K562 (cell line): ENCODE measurements around the gene GLIS1. TPM values are rescaled to one million over a fixed set of nuclear protein-coding genes. Genes with fewer than 3 reads are reported as not detected.

ENCODE experiments used
- ATAC-seq: fragments of 200-7000 bp; cut with Tn5 transposase; 3 replicates; pipeline ENCODE4 v1.9.1; 2020; ENCODE audit warnings: moderate library complexity
- BruUV-seq: library from RNA; stranded (reverse); fragments of 400-500 nt; replicated peaks from 2 replicates; lab custom pipeline; 2021; lab: Mats Ljungman, UMichigan
- CTCF ChIA-PET: fragments of 300-600 bp; formaldehyde crosslinking; extraction: SDS; loops from one replicate; lab custom pipeline; 2021; ENCODE audit warnings: low intra/inter-chr PET ratio; lab: Yijun Ruan, JAX
- POLR2A ChIA-PET: fragments of 300-600, 350-650 bp; sonication (Branson Sonifier 250); formaldehyde crosslinking; extraction: SDS; loops from one replicate; lab custom pipeline; 2021; ENCODE audit warnings: antibody characterized with exemption, inconsistent platforms; lab: Yijun Ruan, JAX
- DNase-seq, 4 experiments: peaks; one replicate each; pipeline versions ENCODE4 v3.0.0 to v3.0.0-alpha.2; 2011 to 2018; ENCODE audit warnings: low spot score in 3 of 4, mixed read lengths in 3 of 4; ENCODE audit errors: extremely low read depth in 1 of 4
- FAIRE-seq: peaks from 2 replicates; lab custom pipeline; 2011; peaks lifted over from hg19 to GRCh38; lab: Jason Lieb, UNC
- H2AFZ ChIP-seq: 2 replicates; pipeline ENCODE4 v1.6.0; 2011; ENCODE audit warnings: low read depth, low read length, control low read depth, inconsistent platforms
- H3K27ac ChIP-seq: fragments of 200-600 bp; 3 replicates; pipeline ENCODE4 v1.8.0; 2011; ENCODE audit warnings: low read depth, mild to moderate bottlenecking, control low read depth, inconsistent platforms, low read length, moderate library complexity, mixed read lengths; ENCODE audit errors: extremely low read depth
- H3K27me3 ChIP-seq, 2 experiments: fragments of 300-600 bp in 1 of 2; 2 replicates in 1 of 2; 3 replicates in 1 of 2; pipeline versions ENCODE4 v1.6.0 to v1.8.0; 2011; ENCODE audit warnings: inconsistent platforms in 2 of 2, low read length in 2 of 2, mild to moderate bottlenecking in 1 of 2, mixed read lengths in 1 of 2, moderate library complexity in 1 of 2; ENCODE audit not compliant: control insufficient read depth in 2 of 2, insufficient read depth in 2 of 2
- H3K36me3 ChIP-seq: fragments of 300-600 bp; 3 replicates; pipeline ENCODE4 v1.8.0; 2011; ENCODE audit warnings: mild to moderate bottlenecking, low read length, inconsistent platforms; ENCODE audit not compliant: control insufficient read depth, insufficient read depth
- H3K4me1 ChIP-seq, 2 experiments: fragments of 200-600 bp in 1 of 2; replicated peaks in 1 of 2; 2 replicates in 1 of 2; 3 replicates in 1 of 2; pipeline versions ENCODE4 v1.5.1 to v1.8.0; 2011; ENCODE audit warnings: inconsistent platforms in 2 of 2, low read length in 2 of 2, mild to moderate bottlenecking in 1 of 2, mixed read lengths in 1 of 2, moderate library complexity in 1 of 2; ENCODE audit not compliant: control insufficient read depth in 2 of 2, insufficient read depth in 2 of 2
- H3K4me2 ChIP-seq: 2 replicates; pipeline ENCODE4 v1.6.1; 2011; ENCODE audit warnings: low read length, control low read depth, inconsistent platforms, mixed read lengths; ENCODE audit not compliant: insufficient read depth
- H3K4me3 ChIP-seq: fragments of 200-600 bp; sonication (generic), shearing (Covaris generic); 2 replicates; pipeline ENCODE4 v1.5.1; 2016; ENCODE audit warnings: control low read depth, inconsistent platforms
- H3K79me2 ChIP-seq: fragments of 200-600 bp; 3 replicates; pipeline ENCODE4 v1.8.0; 2011; ENCODE audit warnings: low read length, inconsistent platforms; ENCODE audit not compliant: control insufficient read depth, insufficient read depth
- H3K9ac ChIP-seq, 2 experiments: 2 replicates each; pipeline versions ENCODE4 v1.6.0 to v1.6.1; 2011; ENCODE audit warnings: low read depth in 2 of 2, low read length in 2 of 2, control low read depth in 1 of 2, inconsistent platforms in 1 of 2, mild to moderate bottlenecking in 1 of 2, mixed read lengths in 1 of 2; ENCODE audit not compliant: insufficient read depth in 1 of 2
- H3K9me1 ChIP-seq: one replicate; pipeline ENCODE4 v1.6.0; 2011; ENCODE audit warnings: inconsistent platforms, mild to moderate bottlenecking, low read length, moderate library complexity; ENCODE audit not compliant: control insufficient read depth, insufficient read depth
- H3K9me3 ChIP-seq: replicated peaks from 2 replicates; pipeline ENCODE4 v1.5.1; 2011; ENCODE audit warnings: low read depth, low read length, inconsistent platforms; ENCODE audit not compliant: control insufficient read depth, insufficient read depth
- H4K20me1 ChIP-seq: replicated peaks from 2 replicates; pipeline ENCODE4 v1.6.1; 2011; ENCODE audit warnings: low read length, inconsistent platforms, mixed read lengths; ENCODE audit not compliant: control insufficient read depth, insufficient read depth
- ELF4 ChIP-seq: fragments of 450-650 bp; formaldehyde crosslinking; IDR thresholded peaks from 2 replicates; pipeline ENCODE4 v1.4.0; 2022; ENCODE audit warnings: missing genetic modification characterization
- GATAD2B ChIP-seq: fragments of 450-650 bp; IDR thresholded peaks from 2 replicates; pipeline ENCODE4 v1.6.1; 2017; ENCODE audit warnings: mild to moderate bottlenecking, borderline replicate concordance
- RNF2 ChIP-seq: sonication (generic); IDR thresholded peaks from 2 replicates; pipeline ENCODE4 v1.6.1; 2016
- SIRT6 ChIP-seq: IDR thresholded peaks from one replicate; pipeline ENCODE4 v1.6.1; 2012; ENCODE audit warnings: low read depth, mild to moderate bottlenecking, control low read depth, inconsistent platforms, low read length, moderate library complexity
- SUPT5H ChIP-seq: fragments of 450-650 bp; IDR thresholded peaks from 2 replicates; pipeline ENCODE4 v1.6.1; 2016
- TCF7 ChIP-seq: sonication (generic); IDR thresholded peaks from 2 replicates; pipeline ENCODE4 v1.6.1; 2016; ENCODE audit warnings: antibody characterized with exemption, borderline replicate concordance
- ZNF134 ChIP-seq: fragments of 250-450 bp; sonication (Bioruptor Pico); conservative IDR thresholded peaks from 2 replicates; pipeline ENCODE4 v1.4.0; 2020
- ZNF586 ChIP-seq: fragments of 450-650 bp; formaldehyde crosslinking; conservative IDR thresholded peaks from 2 replicates; pipeline ENCODE4 v1.4.0; 2020; ENCODE audit warnings: mild to moderate bottlenecking, moderate library complexity
- whole genome bisulfite sequencing: fragments of 100-300 bp; shearing (Covaris generic); methylation state at CpG from one replicate; pipeline ENCODE4 v1.1.6; 2016; ENCODE audit warnings: low coverage, mixed read lengths; ENCODE audit not compliant: insufficient coverage; ENCODE audit errors: missing lambda C conversion rate; 5-methylcytosine and 5-hydroxymethylcytosine counted together
- in situ Hi-C: fragments of 300-500 bp; cut with MboI; formaldehyde crosslinking; loops from 4 replicates; pipeline ENCODE4 v1.15.0; 2018; ENCODE audit warnings: inconsistent platforms, mixed read lengths
- intact Hi-C: fragments of 100-400 bp; cut with micrococcal nuclease; formaldehyde crosslinking; loops from 2 replicates; pipeline ENCODE4 v1.14.2; 2022
- polyA plus RNA-seq, 8 experiments: library from polyadenylated mRNA; depleted of rRNA in 4 of 8; stranded (reverse) in 5 of 8; unstranded in 3 of 8; fragments of >200 nt; fragmentation: Nextera tagmentation in 2 of 8; fragmentation: Illumina TruSeq in 1 of 8; extraction: Ambion mirVana in 2 of 8; extraction: Trizol in 1 of 8; gene quantifications; 2 replicates each; pipeline versions ENCODE4 v1.2.1 to v1.2.3, GENCODE V29; 2011 to 2014; ENCODE audit warnings: inconsistent platforms in 1 of 8, missing spikeins in 1 of 8
- total RNA-seq, 7 experiments: library from RNA; depleted of rRNA in 6 of 7; stranded (reverse); fragments of >200 nt in 6 of 7; fragmentation: Illumina TruSeq in 2 of 7; extraction: Trizol in 2 of 7; gene quantifications; 2 replicates each; pipeline versions ENCODE4 v1.2.1 to v1.2.3, GENCODE V29; 2011 to 2021; ENCODE audit warnings: low replicate concordance in 1 of 7
- TF ChIP-seq, protein P1 (sequence below): fragments of 250-450 bp; sonication (Bioruptor Pico); IDR thresholded peaks from 2 replicates; pipeline ENCODE4 v1.5.0; 2020; ENCODE audit warnings: mild to moderate bottlenecking
- TF ChIP-seq, protein P2 (sequence below): fragments of 450-650 bp; IDR thresholded peaks from 2 replicates; pipeline ENCODE4 v1.6.1; 2014; ENCODE audit warnings: low read depth, mild to moderate bottlenecking, moderate library complexity, borderline replicate concordance

The GLIS1 gene
- total and polyA plus RNA-seq, 9 of the 15 experiments (the other 6 are each of a cell fraction or from before 2014, with no cell fraction given): not detected

DNA sequence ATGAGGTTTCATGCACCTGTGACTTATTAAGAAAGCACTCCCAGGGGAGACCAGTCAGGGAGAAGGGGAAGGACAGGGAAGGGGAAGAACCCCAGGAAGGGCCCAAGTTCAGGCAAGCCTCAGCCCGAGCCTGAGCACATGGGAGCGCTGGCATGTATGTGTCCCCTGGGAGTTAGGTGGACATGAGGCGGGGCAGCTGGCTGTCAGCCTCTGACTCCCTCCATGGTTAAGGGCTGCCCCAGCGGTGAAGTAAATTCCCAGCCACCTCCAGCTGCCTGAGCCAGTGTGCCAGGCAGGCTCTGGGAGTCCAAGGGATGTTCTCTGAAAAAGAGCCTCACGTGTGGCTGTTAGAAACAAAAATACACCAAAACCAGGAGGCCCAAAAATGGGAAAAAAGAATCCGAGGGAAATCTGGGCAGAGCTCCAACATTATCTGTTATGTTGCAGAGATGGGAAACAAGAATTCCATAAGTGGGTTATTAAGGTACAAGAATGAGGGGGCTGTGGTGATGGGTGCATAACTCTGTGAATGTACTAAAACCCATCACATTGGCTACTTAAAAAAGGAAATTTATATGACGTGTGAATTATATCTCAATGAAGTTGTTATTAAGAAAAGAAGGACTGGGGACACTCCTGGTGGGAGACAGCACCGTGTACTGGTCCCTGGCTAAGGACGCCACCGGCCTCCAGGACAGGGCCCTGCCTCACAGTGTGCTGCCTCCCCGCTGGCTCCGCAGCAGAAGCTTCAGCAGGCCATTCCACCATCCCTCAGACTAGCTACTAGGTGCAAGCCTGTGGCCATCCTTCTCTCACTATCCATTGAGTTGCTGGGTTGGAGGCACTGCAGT lies 261.1 kb downstream of the GLIS1 start:
- Histone ChIP-seq H3K36me3 (no peaks in the 10 kb centered on the region), H3K27ac (no peak overlapping the region), H3K27me3 (peaks cover 34 to 65% of the 10 kb centered on the region in 2 experiments), H3K4me2 (no peak overlapping the region), H3K4me3 (no peak overlapping the region), H3K4me1 (no peaks in the 10 kb centered on the region), H3K9me3 (no peaks in the 10 kb centered on the region), H3K9ac (no peak overlapping the region), H3K79me2 (no peaks in the 10 kb centered on the region), H2AFZ (no peak overlapping the region), H4K20me1 (peaks cover 7% of the 10 kb centered on the region), H3K9me1 (no peaks in the 10 kb centered on the region)
- ChIA-PET POLR2A (interaction anchor here (0.9 kb wide), 1 partner anchor 13 kb away, joined by 3 read pairs; no protein-coding TSS in a partner anchor), CTCF (no interaction called here)
- no TSS peak for BruUV-seq
- 1% methylated on average over 12 of the region's 12 CpGs for WGBS
- DNase-seq: no peak
- no peak for FAIRE-seq
- in situ Hi-C loops: no loop called here
- no peak for ATAC-seq
- intact Hi-C loops: no loop called here
- TF ChIP-seq SUPT5H: no peak
- TF ChIP-seq GATAD2B: no peak
- TF ChIP-seq ZNF586 (CRISPR knock-in tag): no peak
- TF ChIP-seq, protein P1, sequence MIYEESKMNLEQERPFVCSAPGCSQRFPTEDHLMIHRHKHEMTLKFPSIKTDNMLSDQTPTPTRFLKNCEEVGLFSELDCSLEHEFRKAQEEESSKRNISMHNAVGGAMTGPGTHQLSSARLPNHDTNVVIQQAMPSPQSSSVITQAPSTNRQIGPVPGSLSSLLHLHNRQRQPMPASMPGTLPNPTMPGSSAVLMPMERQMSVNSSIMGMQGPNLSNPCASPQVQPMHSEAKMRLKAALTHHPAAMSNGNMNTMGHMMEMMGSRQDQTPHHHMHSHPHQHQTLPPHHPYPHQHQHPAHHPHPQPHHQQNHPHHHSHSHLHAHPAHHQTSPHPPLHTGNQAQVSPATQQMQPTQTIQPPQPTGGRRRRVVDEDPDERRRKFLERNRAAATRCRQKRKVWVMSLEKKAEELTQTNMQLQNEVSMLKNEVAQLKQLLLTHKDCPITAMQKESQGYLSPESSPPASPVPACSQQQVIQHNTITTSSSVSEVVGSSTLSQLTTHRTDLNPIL (CRISPR knock-in tag): no peak
- TF ChIP-seq RNF2: no peak
- TF ChIP-seq, protein P2, sequence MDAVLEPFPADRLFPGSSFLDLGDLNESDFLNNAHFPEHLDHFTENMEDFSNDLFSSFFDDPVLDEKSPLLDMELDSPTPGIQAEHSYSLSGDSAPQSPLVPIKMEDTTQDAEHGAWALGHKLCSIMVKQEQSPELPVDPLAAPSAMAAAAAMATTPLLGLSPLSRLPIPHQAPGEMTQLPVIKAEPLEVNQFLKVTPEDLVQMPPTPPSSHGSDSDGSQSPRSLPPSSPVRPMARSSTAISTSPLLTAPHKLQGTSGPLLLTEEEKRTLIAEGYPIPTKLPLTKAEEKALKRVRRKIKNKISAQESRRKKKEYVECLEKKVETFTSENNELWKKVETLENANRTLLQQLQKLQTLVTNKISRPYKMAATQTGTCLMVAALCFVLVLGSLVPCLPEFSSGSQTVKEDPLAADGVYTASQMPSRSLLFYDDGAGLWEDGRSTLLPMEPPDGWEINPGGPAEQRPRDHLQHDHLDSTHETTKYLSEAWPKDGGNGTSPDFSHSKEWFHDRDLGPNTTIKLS: no peak
- TF ChIP-seq TCF7: no peak
- TF ChIP-seq SIRT6: no peak
- no peak for TF ChIP-seq ELF4 (CRISPR knock-in tag)
- TF ChIP-seq ZNF134 (CRISPR knock-in tag): no peak
